LNCaP clone FGC (cell line): ENCODE data around the gene ZNF280A.

Experiments used
- DNase-seq: peaks from one replicate; pipeline ENCODE4 v3.0.0-alpha.2; 2011; ENCODE audit warnings: low read depth
- H3K4me3 ChIP-seq: 2 replicates; pipeline ENCODE4 v1.5.1; 2011; ENCODE audit warnings: mild to moderate bottlenecking, low read depth, low read length, control low read depth
- CTCF ChIP-seq: IDR thresholded peaks from 2 replicates; pipeline ENCODE4 v1.5.1; 2012; ENCODE audit warnings: mild to moderate bottlenecking; ENCODE audit not compliant: control insufficient read depth, insufficient read depth; ENCODE audit errors: extremely low read depth

Gene ZNF280A

GRCh38 chr22:22556578-22556977 lies 36.5 kb upstream of the ZNF280A start:
- no peak for TF ChIP-seq CTCF
- no peak for DNase-seq

GRCh38 chr22:22555596-22555995 lies 35.5 kb upstream of the ZNF280A start:
- H3K4me3 ChIP-seq: no peak overlapping the region
- DNase-seq: no peak
- TF ChIP-seq CTCF: no peak

More at GRCh38 chr22:22556578-22556977, 36.5 kb upstream of the ZNF280A start:
- H3K4me3 ChIP-seq: no peak overlapping the region

GRCh38 chr22:22554587-22555284 lies 34.7 kb upstream of the ZNF280A start:
- no peak for TF ChIP-seq CTCF
- no peak overlapping the region for H3K4me3 ChIP-seq
- no peak for DNase-seq

- no peak overlapping the region for H3K4me3 ChIP-seq
- DNase-seq: no peak
- TF ChIP-seq CTCF: no peak
These were observed 33.9 kb upstream of the ZNF280A start for GRCh38 chr22:22553735-22554586.

GRCh38 chr22:22553141-22553540 lies 33.1 kb upstream of the ZNF280A start:
- H3K4me3 ChIP-seq: no peak overlapping the region
- DNase-seq: no peak
- no peak for TF ChIP-seq CTCF

- no peak for TF ChIP-seq CTCF
- DNase-seq: no peak
These were observed 32.6 kb upstream of the ZNF280A start for GRCh38 chr22:22552630-22553029.

More at GRCh38 chr22:22552630-22553029, 32.6 kb upstream of the ZNF280A start:
- no peak overlapping the region for H3K4me3 ChIP-seq
